Measurements from ENCODE around the gene NPR1. TPM values are rescaled to one million over a fixed set of nuclear protein-coding genes. Genes with fewer than 3 reads are reported as not detected.

Gene NPR1
- total RNA-seq, 2 donors from 2014 or later = 19.3 to 42.9 TPM

- Histone ChIP-seq H3K36me3 (peaks cover 31% of the 10 kb centered on the region), H3K27ac (peak overlapping the region; percentile 100), H3K9me3 (no peaks in the 10 kb centered on the region), H3K4me3 (peak overlapping the region; percentile 73 to 89), H3K27me3 (no peaks in the 10 kb centered on the region), H3K4me1 (peaks cover 0 to 77% of the 10 kb centered on the region in 2 donors)
- DNase-seq (ENCODE audit: low spot score) = no peak
- no peak for TF ChIP-seq CTCF (IDR thresholded peaks at IDR 0.05)
Measured at GRCh38 chr1:153633161-153633753, 45.2 kb upstream of the NPR1 start.

GRCh38 chr1:153633754-153634665 is 44.5 kb upstream of the NPR1 start, which contains the start of gene CHTOP:
CHTOP (plus strand) TSS chr1:153634066; CDS start chr1:153636589, 2,523 bp downstream.
- Histone ChIP-seq H3K4me1 (peaks cover 0 to 75% of the 10 kb centered on the region in 2 donors), H3K36me3 (peaks cover 39% of the 10 kb centered on the region)
- no peak for TF ChIP-seq CTCF (IDR thresholded peaks at IDR 0.05)

GRCh38 chr1:153635872-153636271 is 42.6 kb upstream of the NPR1 start:
- peaks cover 0 to 77% of the 10 kb centered on the region in 2 donors for H3K4me1 ChIP-seq
- no peak for TF ChIP-seq CTCF (IDR thresholded peaks at IDR 0.05)
- H3K4me3 ChIP-seq = peak overlapping the region; percentile 73 to 89
- H3K9me3 ChIP-seq = no peaks in the 10 kb centered on the region
- no peak for DNase-seq (ENCODE audit: low spot score)
- no peaks in the 10 kb centered on the region for H3K27me3 ChIP-seq
- H3K36me3 ChIP-seq = peaks cover 57% of the 10 kb centered on the region
- H3K27ac ChIP-seq = peak overlapping the region; percentile 100

More at GRCh38 chr1:153633754-153634665, 44.5 kb upstream of the NPR1 start, which contains the start of gene CHTOP:
- Histone ChIP-seq H3K4me3 (peak within 1 kb of the TSS; percentile 73 to 89), H3K27me3 (no peaks in the 10 kb centered on the region), H3K27ac (peak within 1 kb of the TSS; percentile 100), H3K9me3 (no peaks in the 10 kb centered on the region)
- DNase-seq (ENCODE audit: low spot score) = peak; percentile 99

GRCh38 chr1:153636312-153636711 is 42.2 kb upstream of the NPR1 start:
- peaks cover 62% of the 10 kb centered on the region for H3K36me3 ChIP-seq
- peaks cover 0 to 75% of the 10 kb centered on the region in 2 donors for H3K4me1 ChIP-seq
- peak overlapping the region; percentile 100 for H3K27ac ChIP-seq
- H3K4me3 ChIP-seq = no peak overlapping the region
- no peak for DNase-seq (ENCODE audit: low spot score)
- H3K9me3 ChIP-seq = no peaks in the 10 kb centered on the region
- no peaks in the 10 kb centered on the region for H3K27me3 ChIP-seq
- TF ChIP-seq CTCF (IDR thresholded peaks at IDR 0.05) = no peak

- H3K9me3 ChIP-seq = no peaks in the 10 kb centered on the region
- no peak overlapping the region for H3K4me3 ChIP-seq
- H3K27me3 ChIP-seq = no peaks in the 10 kb centered on the region
- H3K36me3 ChIP-seq = peaks cover 81% of the 10 kb centered on the region
- peaks cover 0 to 75% of the 10 kb centered on the region in 2 donors for H3K4me1 ChIP-seq
- peak overlapping the region; percentile 100 for H3K27ac ChIP-seq
- no peak for DNase-seq (ENCODE audit: low spot score)
- no peak for TF ChIP-seq CTCF (IDR thresholded peaks at IDR 0.05)
Measured at GRCh38 chr1:153638261-153638660, 40.2 kb upstream of the NPR1 start.

Measured in right atrium auricular region (tissue), 2 donors.